Mucosa of stomach (tissue), 1 donor: ENCODE measurements around the gene URAD.

Experiments used
- H3K27me3 ChIP-seq: one replicate; pipeline ENCODE4 v1.7.0; 2013; ENCODE audit warnings: mild to moderate bottlenecking, low read length; ENCODE audit not compliant: control insufficient read depth, insufficient read depth
- H3K36me3 ChIP-seq: one replicate; pipeline ENCODE4 v1.7.0; 2013; ENCODE audit warnings: low read length; ENCODE audit not compliant: control insufficient read depth, insufficient read depth
- H3K4me1 ChIP-seq: one replicate; pipeline ENCODE4 v1.7.0; 2013; ENCODE audit warnings: mild to moderate bottlenecking, low read length; ENCODE audit not compliant: control insufficient read depth, insufficient read depth
- H3K4me3 ChIP-seq: one replicate; pipeline ENCODE4 v1.7.0; 2013; ENCODE audit warnings: low read length
- H3K9ac ChIP-seq: one replicate; pipeline ENCODE4 v1.7.0; 2013; ENCODE audit warnings: mild to moderate bottlenecking, low read length, moderate library complexity
- H3K9me3 ChIP-seq: one replicate; pipeline ENCODE4 v1.7.0; 2013; ENCODE audit warnings: mild to moderate bottlenecking, low read length, moderate library complexity; ENCODE audit not compliant: control insufficient read depth
- donor health status: Pancreatic carcinoma.

The URAD gene

DNA sequence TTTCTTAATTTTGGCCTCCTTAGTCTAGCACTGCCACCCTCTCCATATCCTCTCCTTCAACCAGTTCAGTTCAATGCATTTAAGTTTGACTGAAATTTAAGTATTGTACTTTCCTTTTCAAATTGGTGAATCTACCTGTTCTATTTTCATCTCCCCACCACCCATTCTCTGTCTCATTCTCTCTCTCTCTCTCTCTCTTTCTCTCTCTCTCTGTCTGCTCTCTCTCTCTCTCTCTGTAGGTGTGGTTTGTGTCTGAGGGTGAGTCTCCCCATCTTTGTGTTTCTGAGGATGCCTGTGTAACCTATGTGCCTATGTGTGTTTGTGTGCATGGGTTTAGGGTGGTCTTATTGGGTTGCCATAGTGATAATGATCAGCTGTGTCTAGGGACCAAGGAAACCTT, 58.6 kb downstream of the URAD start:
- Histone ChIP-seq H3K9ac (no peak overlapping the region), H3K9me3 (no peaks in the 10 kb centered on the region), H3K27me3 (peaks cover 5% of the 10 kb centered on the region), H3K4me3 (no peak overlapping the region), H3K36me3 (no peaks in the 10 kb centered on the region), H3K4me1 (peaks cover 5% of the 10 kb centered on the region)

- H3K4me1 ChIP-seq, result peaks cover 5% of the 10 kb centered on the region
- H3K36me3 ChIP-seq, result no peaks in the 10 kb centered on the region
- H3K9ac ChIP-seq, result no peak overlapping the region
- H3K27me3 ChIP-seq, result peaks cover 5% of the 10 kb centered on the region
- H3K9me3 ChIP-seq, result no peaks in the 10 kb centered on the region
- no peak overlapping the region for H3K4me3 ChIP-seq
These were observed 59.4 kb downstream of the URAD start for GRCh38 chr13:27928805-27929753.

GRCh38 chr13:27928353-27928804, 60.1 kb downstream of the URAD start:
- Histone ChIP-seq H3K27me3 (peaks cover 5% of the 10 kb centered on the region), H3K4me1 (peaks cover 9% of the 10 kb centered on the region), H3K9me3 (no peaks in the 10 kb centered on the region), H3K4me3 (no peak overlapping the region), H3K9ac (no peak overlapping the region), H3K36me3 (no peaks in the 10 kb centered on the region)
